H9 (cell line): ENCODE data around the gene SETDB2. TPM values are rescaled to one million over a fixed set of nuclear protein-coding genes. Genes with fewer than 3 reads are reported as not detected.

Experiments used
- DNase-seq: peaks from one replicate; pipeline ENCODE4 v3.0.0-alpha.2; 2017
- H2AFZ ChIP-seq: one replicate; pipeline ENCODE4 v1.6.1; 2013; ENCODE audit warnings: mild to moderate bottlenecking, low read length, control low read depth, moderate library complexity
- H2AK5ac ChIP-seq: 2 replicates; pipeline ENCODE4 v1.6.1; 2013; ENCODE audit warnings: low read length, control low read depth, mixed read lengths; ENCODE audit not compliant: insufficient read length
- H2BK120ac ChIP-seq: one replicate; pipeline ENCODE4 v1.6.1; 2013; ENCODE audit warnings: low read depth, mild to moderate bottlenecking, low read length, control low read depth, inconsistent platforms; ENCODE audit not compliant: poor library complexity, severe bottlenecking
- H2BK12ac ChIP-seq: 2 replicates; pipeline ENCODE4 v1.6.1; 2013; ENCODE audit warnings: low read length, control low read depth, mixed read lengths, low read depth; ENCODE audit not compliant: insufficient read length
- H2BK15ac ChIP-seq: 2 replicates; pipeline ENCODE4 v1.6.1; 2013; ENCODE audit warnings: low read depth, low read length, control low read depth
- H2BK20ac ChIP-seq: one replicate; pipeline ENCODE4 v1.6.1; 2013; ENCODE audit warnings: low read depth, mild to moderate bottlenecking, low read length, control low read depth, inconsistent platforms; ENCODE audit not compliant: poor library complexity, severe bottlenecking
- H2BK5ac ChIP-seq: 2 replicates; pipeline ENCODE4 v1.6.1; 2013; ENCODE audit warnings: low read length, control low read depth, mixed read lengths; ENCODE audit not compliant: insufficient read length
- H3K14ac ChIP-seq: 2 replicates; pipeline ENCODE4 v1.6.1; 2013; ENCODE audit warnings: low read length, control low read depth; ENCODE audit not compliant: insufficient read depth
- H3K18ac ChIP-seq: 2 replicates; pipeline ENCODE4 v1.6.1; 2013; ENCODE audit warnings: low read depth, mild to moderate bottlenecking, mixed read lengths, low read length, control low read depth; ENCODE audit not compliant: insufficient read length
- H3K23ac ChIP-seq: 2 replicates; pipeline ENCODE4 v1.6.1; 2013; ENCODE audit warnings: low read length, control low read depth, mixed read lengths, low read depth; ENCODE audit not compliant: insufficient read length
- H3K23me2 ChIP-seq: 2 replicates; pipeline ENCODE4 v1.6.1; 2013; ENCODE audit warnings: low read depth, mild to moderate bottlenecking, mixed read lengths, low read length, control low read depth; ENCODE audit not compliant: insufficient read length, poor library complexity, severe bottlenecking
- H3K27ac ChIP-seq: 2 replicates; pipeline ENCODE4 v1.5.1; 2013; ENCODE audit warnings: low read length, control low read depth, mixed read lengths, low read depth; ENCODE audit not compliant: insufficient read length
- H3K27me3 ChIP-seq: 2 replicates; pipeline ENCODE4 v1.6.1; 2013; ENCODE audit warnings: low read length, control low read depth, inconsistent platforms; ENCODE audit not compliant: insufficient read depth
- H3K4ac ChIP-seq: 2 replicates; pipeline ENCODE4 v1.6.1; 2013; ENCODE audit warnings: low read depth, mild to moderate bottlenecking, control low read depth, inconsistent platforms, low read length, moderate library complexity
- H3K4me1 ChIP-seq: 2 replicates; pipeline ENCODE4 v1.6.1; 2013; ENCODE audit warnings: low read length, control low read depth, inconsistent platforms; ENCODE audit not compliant: insufficient read depth
- H3K4me2 ChIP-seq: 2 replicates; pipeline ENCODE4 v1.6.1; 2013; ENCODE audit warnings: low read length, control low read depth, mixed read lengths; ENCODE audit not compliant: insufficient read length, insufficient read depth
- H3K56ac ChIP-seq: 2 replicates; pipeline ENCODE4 v1.6.1; 2013; ENCODE audit warnings: low read depth, mild to moderate bottlenecking, mixed read lengths, low read length, control low read depth; ENCODE audit not compliant: insufficient read length
- H3K79me1 ChIP-seq: 2 replicates; pipeline ENCODE4 v1.6.1; 2013; ENCODE audit warnings: low read depth, mild to moderate bottlenecking, moderate library complexity, low read length, control low read depth, inconsistent platforms; ENCODE audit not compliant: insufficient read depth, poor library complexity, severe bottlenecking
- H3K79me2 ChIP-seq: 2 replicates; pipeline ENCODE4 v1.6.1; 2013; ENCODE audit warnings: low read length, control low read depth, inconsistent platforms; ENCODE audit not compliant: insufficient read depth
- H3K9ac ChIP-seq: 2 replicates; pipeline ENCODE4 v1.6.1; 2013; ENCODE audit warnings: low read length, control low read depth, mixed read lengths; ENCODE audit not compliant: insufficient read length; ENCODE audit errors: extremely low read depth
- H3K9me3 ChIP-seq: one replicate; pipeline ENCODE4 v1.6.1; 2013; ENCODE audit warnings: low read depth, low read length, inconsistent platforms; ENCODE audit not compliant: control insufficient read depth
- H3T11ph ChIP-seq: one replicate; pipeline ENCODE4 v1.6.1; 2013; ENCODE audit warnings: mild to moderate bottlenecking, low read length, control low read depth, inconsistent platforms
- H4K20me1 ChIP-seq: one replicate; pipeline ENCODE4 v1.6.1; 2013; ENCODE audit not compliant: control insufficient read depth, insufficient read length, insufficient read depth
- H4K5ac ChIP-seq: 2 replicates; pipeline ENCODE4 v1.6.1; 2013; ENCODE audit warnings: low read depth, mild to moderate bottlenecking, mixed read lengths, low read length, control low read depth; ENCODE audit not compliant: insufficient read length
- H4K8ac ChIP-seq: replicated peaks from 2 replicates; pipeline ENCODE4 v1.6.1; 2013; ENCODE audit warnings: low read length, control low read depth, mixed read lengths, low read depth; ENCODE audit not compliant: insufficient read length
- H4K91ac ChIP-seq: 2 replicates; pipeline ENCODE4 v1.6.1; 2013; ENCODE audit warnings: low read depth, mild to moderate bottlenecking, moderate library complexity, mixed read lengths, low read length, control low read depth; ENCODE audit not compliant: insufficient read length
- H3K27ac Mint-ChIP-seq, 3 experiments: 2 replicates in 2 of 3; 3 replicates in 1 of 3; pipeline ENCODE4 v1.8.0; 2020 to 2021; ENCODE audit warnings: mixed read lengths in 3 of 3, mild to moderate bottlenecking in 1 of 3, moderate library complexity in 1 of 3
- H3K27me3 Mint-ChIP-seq: 2 replicates; pipeline ENCODE4 v1.8.0; 2021; ENCODE audit warnings: low read depth, mild to moderate bottlenecking, moderate library complexity, mixed read lengths
- H3K36me3 Mint-ChIP-seq, 3 experiments: 2 replicates in 2 of 3; 3 replicates in 1 of 3; pipeline ENCODE4 v1.8.0; 2020 to 2021; ENCODE audit warnings: low read depth in 3 of 3, mixed read lengths in 3 of 3; ENCODE audit not compliant: insufficient read depth in 1 of 3
- H3K4me1 Mint-ChIP-seq, 2 experiments: 2 replicates each; pipeline ENCODE4 v1.8.0; 2020; ENCODE audit warnings: mixed read lengths in 2 of 2
- H3K4me3 Mint-ChIP-seq, 2 experiments: 2 replicates in 1 of 2; 3 replicates in 1 of 2; pipeline ENCODE4 v1.8.0; 2020 to 2021; ENCODE audit warnings: mild to moderate bottlenecking in 2 of 2, mixed read lengths in 2 of 2, moderate library complexity in 1 of 2
- H3K9me3 Mint-ChIP-seq, 2 experiments: 2 replicates in 1 of 2; 3 replicates in 1 of 2; pipeline ENCODE4 v1.8.0; 2020; ENCODE audit warnings: mild to moderate bottlenecking in 2 of 2, mixed read lengths in 2 of 2, moderate library complexity in 1 of 2
- CTCF ChIP-seq: fragments of 200-600 bp; sonication (generic); conservative IDR thresholded peaks from 3 replicates; pipeline ENCODE4 v1.8.0; 2021; ENCODE audit warnings: antibody characterized with exemption, mild to moderate bottlenecking
- WGBS: extraction: QIAGEN DNeasy Blood & Tissue Kit; methylation state at CpG from one replicate; pipeline ENCODE4 v1.1.7; 2013; ENCODE audit warnings: missing lambda C conversion rate, low lambda C conversion rate, mixed read lengths; ENCODE audit not compliant: insufficient read length; ENCODE audit errors: extremely low coverage; 5-methylcytosine and 5-hydroxymethylcytosine counted together
- total RNA-seq: library from RNA; stranded (reverse); gene quantifications from 2 replicates; pipeline ENCODE4 v1.2.1, GENCODE V29; 2021

SETDB2 gene
- total RNA-seq, 1 experiment from 2014 or later, result 5.7 TPM

- no peak overlapping the region for H4K5ac ChIP-seq
- H3K27me3 Mint-ChIP-seq, result no peaks in the 10 kb centered on the region
- H2BK15ac ChIP-seq, result no peak overlapping the region
- H3T11ph ChIP-seq, result no peak overlapping the region
- H3K9me3 Mint-ChIP-seq, result no peaks in the 10 kb centered on the region
- H2AK5ac ChIP-seq, result no peak overlapping the region
- H4K8ac ChIP-seq, result no peak overlapping the region
- H4K20me1 ChIP-seq, result no peaks in the 10 kb centered on the region
- no peak overlapping the region for H3K56ac ChIP-seq
- H3K27ac Mint-ChIP-seq, result no peak overlapping the region
- no peak overlapping the region for H3K18ac ChIP-seq
- H3K4me3 Mint-ChIP-seq, result no peak overlapping the region
- no peak overlapping the region for H3K14ac ChIP-seq
- no peak overlapping the region for H2BK5ac ChIP-seq
- no peaks in the 10 kb centered on the region for H3K79me1 ChIP-seq
- H3K9me3 ChIP-seq, result no peaks in the 10 kb centered on the region
- H3K27ac ChIP-seq, result no peak overlapping the region
- no CpG with 5 or more reads among the region's 4 CpGs for WGBS
- H3K9ac ChIP-seq, result no peak overlapping the region
- H3K4me2 ChIP-seq, result no peak overlapping the region
- no peaks in the 10 kb centered on the region for H3K79me2 ChIP-seq
- no peaks in the 10 kb centered on the region for H3K27me3 ChIP-seq
- H2AFZ ChIP-seq, result no peak overlapping the region
- no peaks in the 10 kb centered on the region for H3K4me1 ChIP-seq
- no peaks in the 10 kb centered on the region for H3K23me2 ChIP-seq
- no peak overlapping the region for H4K91ac ChIP-seq
- no peak for TF ChIP-seq CTCF
- H3K4ac ChIP-seq, result no peak overlapping the region
- H3K36me3 Mint-ChIP-seq, result peaks cover 0 to under 1% (median 0%) of the 10 kb centered on the region in 3 experiments; a peak in 2 of 7 replicates
- no peak overlapping the region for H2BK20ac ChIP-seq
- DNase-seq, result no peak
- no peak overlapping the region for H2BK12ac ChIP-seq
- no peak overlapping the region for H3K23ac ChIP-seq
- no peak overlapping the region for H2BK120ac ChIP-seq
- peaks cover 2% of the 10 kb centered on the region in 2 experiments; a peak in 2 of 4 replicates for H3K4me1 Mint-ChIP-seq
Measured at GRCh38 chr13:49498206-49498605, 54.1 kb downstream of the SETDB2 start.
